EL (cell line): ENCODE measurements around the gene ZNF79.

ENCODE experiments used
- DNase-seq: peaks from one replicate; pipeline ENCODE4 v3.0.0-alpha.2; 2016

The ZNF79 gene

DNA sequence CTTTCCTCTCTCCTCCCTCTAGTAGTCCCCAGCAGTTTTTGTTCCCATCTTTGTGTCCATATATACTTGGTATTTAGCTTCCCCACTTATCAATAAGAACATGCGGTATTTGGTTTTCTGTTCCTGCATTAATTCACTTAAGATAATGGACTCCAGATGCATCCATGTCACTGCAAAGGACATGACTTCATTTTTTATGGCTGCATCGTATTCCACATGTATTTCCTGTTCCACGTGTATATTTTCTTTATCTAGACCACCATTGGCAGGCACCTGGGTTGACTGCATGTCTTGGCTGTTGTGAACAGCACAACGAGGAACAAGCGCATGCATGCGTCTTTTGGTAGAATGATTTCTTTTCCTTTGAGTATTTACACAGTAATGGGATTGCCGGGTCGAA is 6.2 kb downstream of the ZNF79 start:
- no peak for DNase-seq

GRCh38 chr9:127437497-127438264 is 13.5 kb downstream of the ZNF79 start:
- DNase-seq: no peak

- no peak for DNase-seq
Observed at GRCh38 chr9:127438394-127438793, 14.2 kb downstream of the ZNF79 start.

DNA sequence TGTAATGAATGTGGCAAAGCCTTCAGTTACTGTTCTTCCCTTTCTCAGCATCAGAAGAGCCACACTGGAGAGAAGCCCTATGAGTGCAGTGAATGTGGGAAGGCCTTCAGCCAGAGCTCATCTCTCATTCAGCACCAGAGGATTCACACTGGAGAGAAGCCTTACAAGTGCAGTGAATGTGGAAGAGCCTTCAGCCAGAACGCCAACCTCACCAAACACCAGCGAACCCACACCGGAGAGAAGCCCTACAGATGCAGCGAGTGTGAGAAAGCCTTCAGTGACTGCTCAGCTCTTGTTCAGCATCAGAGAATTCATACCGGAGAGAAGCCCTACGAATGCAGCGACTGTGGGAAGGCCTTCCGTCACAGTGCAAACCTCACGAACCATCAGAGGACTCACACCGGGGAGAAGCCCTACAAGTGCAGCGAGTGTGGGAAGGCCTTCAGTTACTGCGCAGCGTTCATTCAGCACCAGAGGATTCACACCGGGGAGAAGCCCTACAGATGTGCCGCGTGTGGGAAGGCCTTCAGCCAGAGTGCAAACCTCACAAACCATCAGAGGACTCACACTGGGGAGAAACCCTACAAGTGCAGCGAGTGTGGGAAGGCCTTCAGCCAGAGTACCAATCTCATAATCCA is 20.2 kb downstream of the ZNF79 start:
- peak; percentile 25 for DNase-seq

DNA sequence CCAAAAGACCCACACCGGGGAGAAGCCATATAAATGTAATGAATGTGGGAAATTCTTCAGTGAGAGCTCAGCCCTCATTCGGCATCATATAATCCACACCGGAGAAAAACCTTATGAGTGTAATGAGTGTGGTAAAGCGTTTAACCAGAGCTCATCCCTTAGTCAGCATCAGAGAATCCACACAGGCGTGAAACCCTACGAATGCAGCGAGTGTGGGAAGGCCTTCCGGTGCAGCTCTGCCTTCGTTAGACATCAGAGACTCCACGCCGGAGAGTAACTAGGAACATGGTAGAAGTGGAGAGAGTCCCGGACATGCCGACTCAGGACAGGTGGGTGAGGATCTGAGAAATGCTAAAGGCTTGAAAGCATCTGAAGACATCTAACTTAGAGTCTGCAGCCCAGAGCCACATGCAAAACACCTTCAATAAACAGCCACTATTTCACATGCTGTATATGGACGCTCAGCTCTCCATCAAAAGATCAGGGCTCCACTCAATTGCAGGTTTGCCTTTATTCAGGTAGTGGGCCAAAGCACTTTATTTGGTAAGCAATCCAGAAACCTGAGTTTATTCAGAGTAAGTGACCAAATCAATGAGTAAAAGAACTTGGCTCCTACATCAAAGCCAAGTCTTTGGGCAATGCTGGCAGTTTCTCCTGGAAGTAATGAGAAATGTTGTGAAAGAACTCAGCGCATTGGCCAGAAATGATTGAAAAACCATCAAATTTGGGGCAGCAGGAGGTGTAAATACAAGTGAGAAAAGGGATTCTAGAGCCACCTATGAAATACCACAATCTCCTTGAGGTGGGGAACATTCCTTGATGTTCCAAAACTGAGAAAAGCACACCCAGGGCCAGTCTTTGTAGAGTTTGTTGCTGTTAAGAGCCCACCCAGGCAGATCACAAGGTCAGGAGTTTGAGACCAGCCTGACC is 21.0 kb downstream of the ZNF79 start:
- peak; percentile 36 for DNase-seq

DNA sequence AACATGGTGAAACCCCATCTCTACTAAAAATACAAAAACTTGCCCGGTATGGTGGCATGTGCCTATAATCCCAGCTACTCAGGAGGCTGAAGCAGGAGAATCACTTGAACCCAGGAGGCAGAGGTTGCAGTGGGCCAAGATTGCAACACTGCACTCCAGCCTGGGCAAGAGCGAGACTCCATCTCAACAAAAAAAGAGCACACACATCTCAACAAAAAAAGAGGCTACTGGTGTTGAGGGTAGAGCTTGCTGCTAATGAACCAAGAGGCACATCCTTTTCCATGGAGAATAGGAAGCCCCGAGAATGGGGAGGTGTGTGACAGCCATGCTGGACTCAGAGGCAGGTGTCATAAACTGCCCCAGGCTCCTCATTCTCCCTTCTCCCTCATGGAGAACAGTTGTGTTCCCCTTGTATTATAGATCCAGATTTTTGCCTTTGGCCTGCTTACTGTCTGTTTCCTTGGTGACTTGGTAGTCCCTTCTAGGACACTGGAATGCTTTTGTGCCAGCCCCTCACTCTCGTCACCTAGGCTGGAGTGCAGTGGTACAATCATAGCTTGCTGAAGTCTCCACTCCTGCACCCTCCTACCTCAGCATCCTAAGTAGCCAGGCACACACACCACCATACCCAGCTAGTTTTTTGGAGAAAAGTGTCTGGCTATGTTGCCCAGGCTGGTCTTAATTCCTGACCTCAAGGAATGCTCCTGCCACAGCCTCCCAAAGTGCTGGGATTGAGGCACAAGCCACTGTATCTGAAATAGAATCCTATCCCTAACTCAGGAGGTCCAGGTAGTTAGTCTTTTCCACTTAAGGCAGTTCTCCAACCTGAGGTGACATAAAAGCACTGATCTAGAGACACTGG is 21.9 kb downstream of the ZNF79 start:
- DNase-seq: peak; percentile 52

DNA sequence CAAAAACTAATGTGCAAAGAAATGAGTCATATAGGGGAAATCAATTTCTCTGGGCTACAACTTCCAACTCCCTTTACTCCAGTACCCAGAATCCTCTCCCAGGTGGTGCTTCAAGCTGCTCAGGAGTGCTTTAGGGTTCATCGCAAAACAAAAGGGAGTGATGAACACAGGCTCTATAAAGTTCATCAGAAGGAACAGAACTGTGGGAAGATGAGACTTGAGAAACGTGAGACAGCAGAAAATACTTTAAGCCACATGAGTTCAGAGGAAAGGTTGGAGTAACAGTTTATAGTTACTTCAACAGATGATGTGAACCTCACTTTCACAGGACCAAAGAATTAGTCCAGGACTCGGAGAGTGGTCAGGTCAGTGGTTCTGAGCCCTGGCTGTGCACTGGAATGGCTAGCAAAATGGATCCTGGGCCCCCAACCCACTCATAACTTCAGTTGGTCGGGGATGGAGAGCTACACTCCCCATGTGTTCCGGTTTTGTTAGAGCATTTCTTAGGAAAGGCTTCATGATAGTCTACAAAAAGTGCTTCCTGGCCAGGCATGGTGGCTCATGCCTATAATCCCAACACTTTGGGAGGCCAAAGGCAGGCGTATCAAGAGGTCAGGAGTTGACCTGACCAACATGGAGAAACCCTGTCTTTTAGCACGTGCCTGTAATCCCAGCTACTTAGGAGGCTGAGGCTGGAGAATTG is 22.7 kb downstream of the ZNF79 start:
- peak; percentile 30 for DNase-seq

DNA sequence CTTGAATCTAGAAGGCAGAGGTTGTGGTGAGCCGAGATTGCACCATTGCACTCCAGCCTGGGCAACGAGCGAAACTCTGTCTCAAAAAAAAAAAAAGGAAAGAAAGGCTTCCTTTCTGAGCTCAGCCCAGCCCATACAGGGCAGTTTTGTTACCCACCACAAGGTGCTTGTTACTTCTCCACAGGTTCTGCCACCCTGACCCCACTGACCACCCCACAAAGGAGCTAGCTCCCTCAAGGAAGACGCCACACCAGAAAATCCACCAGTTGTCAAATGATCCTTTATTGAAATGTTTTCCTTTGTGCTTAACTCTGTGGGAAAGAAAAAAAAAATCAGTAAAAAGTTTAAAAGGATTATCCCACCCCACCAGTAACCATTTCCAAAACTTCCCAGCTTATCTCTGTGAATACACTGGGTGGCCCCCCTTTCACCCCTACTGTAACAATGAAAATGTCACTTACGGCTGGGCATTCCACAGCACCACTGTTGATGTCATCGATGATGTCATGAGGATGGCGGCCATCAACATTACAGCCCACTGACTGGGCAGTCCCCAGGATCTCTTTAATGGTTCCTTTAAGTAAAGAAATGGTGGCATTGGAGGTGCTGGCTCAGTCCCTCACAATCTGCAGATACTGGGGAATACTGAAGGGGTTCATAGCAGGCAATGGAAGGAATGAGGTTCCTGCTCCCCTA is 23.4 kb downstream of the ZNF79 start:
- DNase-seq: peak; percentile 50

DNA sequence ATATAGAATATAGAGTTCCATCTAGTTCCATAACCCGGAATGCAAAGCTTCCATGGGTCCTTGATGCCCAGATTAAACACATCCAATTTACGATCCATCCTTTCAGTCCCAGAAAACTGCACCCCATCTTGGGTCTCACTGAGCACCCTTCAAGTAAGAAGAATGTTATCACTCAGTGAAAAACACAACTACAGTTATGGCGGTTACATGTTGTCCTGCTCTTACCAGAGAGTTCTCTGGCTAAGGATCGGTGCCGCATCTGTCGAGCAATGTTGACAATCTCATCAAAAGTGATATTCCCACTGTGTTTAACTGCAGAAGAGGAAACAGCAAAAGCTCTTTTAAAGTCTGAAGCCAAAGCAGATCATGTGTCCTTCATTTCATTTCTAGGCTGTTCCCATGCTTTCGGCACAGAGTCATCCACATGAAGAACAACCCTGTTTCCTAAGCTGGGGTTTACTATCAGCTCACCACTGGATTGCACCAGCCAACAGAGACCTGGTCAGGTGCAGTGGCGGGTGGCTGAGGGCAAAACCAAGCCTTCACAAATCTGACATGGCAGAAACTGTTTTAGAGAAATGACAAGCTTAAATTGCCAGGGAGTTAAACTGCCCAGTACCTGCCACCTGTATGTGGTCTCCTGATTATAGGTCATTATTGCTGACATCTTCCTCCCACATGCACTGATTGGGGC is 24.1 kb downstream of the ZNF79 start:
- DNase-seq: peak; percentile 14

DNA sequence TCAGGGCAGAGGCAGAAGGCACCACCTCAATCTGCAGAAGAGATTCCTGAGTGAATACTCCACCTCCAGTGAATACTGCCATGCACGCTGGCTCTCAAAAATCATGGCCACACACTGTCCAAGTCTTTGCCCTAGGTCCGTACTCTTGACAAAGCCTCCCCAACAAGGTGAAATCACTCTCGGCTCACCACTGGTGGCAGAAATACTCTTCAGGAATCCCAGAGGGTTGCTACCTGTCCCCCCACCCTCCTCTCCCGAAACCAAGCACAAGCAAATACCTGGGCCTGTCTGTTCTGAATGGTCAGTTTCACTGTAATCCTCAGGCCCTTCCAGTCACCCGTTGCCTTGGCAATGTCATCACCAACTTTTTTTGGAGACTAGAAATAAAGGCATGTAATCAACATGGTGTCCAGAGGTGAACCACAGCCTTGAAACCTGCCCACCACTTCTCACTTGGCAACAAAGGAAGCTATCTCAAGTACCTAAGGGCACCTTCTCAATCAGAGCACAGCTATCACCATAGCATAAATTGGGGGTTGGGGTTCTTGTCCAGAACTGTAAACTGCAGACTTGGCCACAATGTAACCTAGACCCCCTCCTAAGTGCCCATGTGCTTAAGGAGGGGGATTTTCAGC is 25.3 kb downstream of the ZNF79 start:
- peak; percentile 31 for DNase-seq

DNA sequence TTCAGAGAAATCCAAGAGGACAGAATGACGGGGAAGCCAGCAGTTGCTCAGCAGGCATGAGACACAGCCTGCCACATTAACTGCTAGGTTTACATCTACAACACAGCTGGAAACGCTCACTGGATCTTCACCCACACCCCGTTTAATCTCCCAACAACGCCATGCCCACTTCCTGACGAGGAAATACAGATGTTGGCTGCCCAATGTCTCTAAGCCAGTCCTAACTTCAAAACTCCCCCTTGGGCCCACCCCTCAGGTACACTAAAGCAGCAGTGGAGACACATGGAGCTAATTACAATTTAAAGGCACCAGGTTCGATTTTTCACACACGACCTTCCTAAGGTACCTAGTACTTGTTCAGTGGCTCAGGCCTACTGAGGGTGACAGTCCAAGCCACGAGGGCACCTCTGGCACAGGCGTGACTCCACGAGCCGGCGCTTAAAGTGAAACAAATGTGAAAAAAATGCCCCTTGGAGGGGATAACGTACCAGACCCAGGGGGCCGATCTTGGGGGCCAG is 26.1 kb downstream of the ZNF79 start:
- no peak for DNase-seq

DNA sequence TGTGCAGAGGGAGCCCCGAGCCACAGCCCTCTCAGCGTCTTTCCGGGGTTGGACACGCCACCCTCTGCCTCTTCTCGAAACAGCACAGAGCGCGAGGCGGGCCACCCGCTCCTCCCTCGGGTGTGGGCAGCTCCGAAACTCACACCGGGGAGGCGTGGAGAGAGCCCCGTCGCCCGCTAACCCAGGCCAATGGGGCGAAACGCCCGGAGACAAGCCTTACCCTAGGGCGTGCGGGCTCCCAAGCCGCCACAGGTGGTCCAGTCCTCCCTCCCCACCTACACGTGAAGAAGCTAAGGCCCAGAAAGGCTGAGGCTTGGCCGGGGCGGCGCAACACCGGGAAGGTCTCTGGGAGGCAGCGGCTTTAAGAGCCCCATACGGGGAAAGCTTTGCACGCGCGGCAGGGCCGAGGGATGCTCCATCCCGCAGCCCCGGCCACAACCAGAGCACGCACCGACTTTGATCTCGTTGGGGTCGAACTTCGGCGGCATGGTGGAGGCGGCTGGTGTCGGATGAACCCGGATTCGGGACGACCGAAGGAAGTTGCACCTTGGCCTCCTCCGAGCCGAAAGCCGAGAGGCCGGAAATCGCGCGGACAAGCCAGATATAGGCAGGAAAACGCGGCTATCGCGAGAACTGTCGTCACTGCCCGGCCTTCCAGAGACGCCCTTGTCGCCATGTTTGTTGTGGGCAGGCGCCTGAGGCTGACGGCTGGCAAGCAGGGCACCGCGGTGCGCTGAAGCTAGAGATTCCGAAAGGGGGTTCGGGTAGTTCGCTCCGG is 26.8 kb downstream of the ZNF79 start, which contains the start of the genes LRSAM1 and RPL12:
Gene LRSAM1 (plus strand): TSS at position 681 of the 778 bp plus-strand sequence. CDS start 3,018 bp downstream, outside the sequence.
Gene RPL12 (minus strand): TSS at position 577 of the 778 bp plus-strand sequence. CDS start 89 bp downstream, at position 488.
- DNase-seq: peak; percentile 94

DNA sequence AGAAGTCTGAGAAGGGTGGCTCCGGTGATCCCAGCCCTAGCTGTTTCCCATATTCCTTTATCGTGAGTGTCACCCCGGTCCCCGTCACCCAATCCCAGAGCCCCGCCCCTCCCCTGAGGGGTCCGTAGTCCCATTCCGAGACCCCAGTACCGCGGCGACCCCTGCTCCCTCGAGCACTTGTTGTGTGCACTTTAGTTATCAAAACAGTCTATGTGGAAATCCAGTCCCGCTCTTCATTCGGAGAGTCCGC is 27.4 kb downstream of the ZNF79 start:
- DNase-seq: no peak

DNA sequence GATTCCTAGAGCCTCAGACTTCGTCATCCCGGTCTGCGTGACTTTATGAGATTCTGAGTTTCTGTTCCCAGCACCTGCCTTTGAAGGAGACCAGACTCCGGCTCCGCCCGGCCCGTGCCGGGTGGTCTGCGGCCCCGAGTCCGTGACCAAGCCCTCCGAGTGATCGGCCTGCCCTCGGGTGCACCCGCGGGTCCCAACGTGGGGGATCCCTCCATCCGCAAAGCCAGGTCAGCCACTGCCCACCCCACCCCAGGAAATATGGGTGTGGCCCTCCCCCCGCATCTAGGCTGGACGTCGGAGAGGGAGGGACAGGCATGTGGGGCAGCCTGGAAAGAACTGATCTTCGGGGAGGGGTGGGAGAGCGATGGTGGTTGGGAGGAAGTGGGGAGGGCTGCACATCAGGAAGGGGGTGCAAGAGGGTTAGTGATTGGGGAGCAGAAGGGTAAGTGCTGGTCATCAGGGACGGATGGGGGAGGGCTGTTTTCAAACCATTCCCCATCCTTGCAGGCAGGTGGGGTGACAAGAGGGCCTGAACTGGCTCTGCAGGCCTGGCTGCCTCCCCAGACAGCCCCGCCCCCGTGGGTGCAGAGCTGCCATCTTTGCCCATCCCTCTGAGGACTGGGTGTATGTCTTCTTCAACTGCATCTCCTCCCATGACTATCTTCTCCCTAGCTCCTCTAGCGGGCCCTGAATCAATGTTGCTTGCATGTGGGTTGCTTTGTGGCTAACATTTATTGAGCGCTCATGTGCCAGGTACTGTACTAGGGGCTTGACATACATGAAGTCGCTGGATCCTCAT is 27.9 kb downstream of the ZNF79 start:
- peak; percentile 71 for DNase-seq

- DNase-seq: peak; percentile 26
Observed at GRCh38 chr9:127452691-127453090, 28.5 kb downstream of the ZNF79 start.

- DNase-seq: peak; percentile 15
Observed at GRCh38 chr9:127455324-127455992, 31.3 kb downstream of the ZNF79 start.

DNA sequence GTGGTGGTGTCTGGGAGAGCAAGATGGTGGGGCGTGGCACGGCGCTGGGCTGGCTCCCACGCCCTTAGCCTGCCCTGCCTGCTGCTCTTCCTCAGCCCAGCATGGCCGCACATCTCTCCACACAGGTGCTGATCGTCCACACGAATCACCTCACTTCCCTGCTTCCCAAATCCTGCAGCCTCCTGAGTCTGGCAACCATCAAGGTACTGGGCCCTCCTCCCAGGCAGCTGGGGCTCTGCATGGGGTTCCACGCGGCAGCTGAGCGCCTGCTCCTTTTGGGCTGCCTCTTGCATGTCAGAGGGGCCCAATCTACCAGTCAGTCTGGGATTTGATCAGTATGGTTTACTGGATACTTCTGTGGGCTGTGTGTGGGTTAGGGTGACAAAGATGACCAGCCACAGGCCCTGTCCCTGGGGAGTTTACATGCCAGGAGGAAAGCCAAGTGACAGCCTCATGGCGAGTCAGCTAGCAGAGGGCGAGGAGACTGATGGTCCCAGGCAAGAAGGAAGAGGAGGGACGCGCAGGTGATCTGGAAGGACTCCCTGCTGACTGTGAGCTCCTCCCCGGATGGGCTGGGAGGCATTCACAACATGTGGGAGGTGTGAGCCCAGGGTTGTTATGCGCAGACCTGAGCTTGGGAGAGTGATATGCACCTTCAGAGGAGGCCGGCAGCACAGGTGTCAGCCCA is 33.2 kb downstream of the ZNF79 start:
- no peak for DNase-seq
